ENCODE measurements around the gene FNBP1.
"Not testable (repeated sequence)": the region's sequence is repeated elsewhere in the genome, so short reads cannot be mapped to it uniquely, and the experiment has no call there.

Gene FNBP1

GRCh38 chr9:130043654-130044623 is 950 bp upstream of the FNBP1 start:
- DNase-seq = no peak

DNA sequence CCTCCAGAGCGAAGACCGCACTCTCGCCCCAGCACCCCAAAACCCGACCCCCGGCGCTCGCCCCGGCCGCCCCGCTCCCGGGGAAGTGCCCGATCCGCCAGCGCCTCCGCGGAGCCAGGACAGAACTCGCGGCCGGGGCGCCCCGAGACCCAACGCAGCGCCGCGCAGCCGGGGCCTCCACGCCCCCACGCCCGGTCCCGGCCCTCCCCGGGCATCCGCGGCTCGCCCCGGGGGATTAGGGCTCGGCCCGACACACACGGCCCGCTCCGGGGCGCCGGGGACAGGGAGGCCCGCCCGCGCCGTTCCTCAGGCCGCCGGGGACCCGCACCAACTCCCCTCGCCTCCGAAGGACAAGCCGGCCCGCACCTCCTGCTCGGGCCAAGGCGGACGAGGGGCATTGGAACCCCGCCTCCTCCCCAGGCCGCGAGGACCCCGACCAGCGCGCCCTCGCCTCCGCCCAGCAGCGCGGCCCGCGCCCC is 544 bp downstream of the FNBP1 start:
- no peak for DNase-seq

DNA sequence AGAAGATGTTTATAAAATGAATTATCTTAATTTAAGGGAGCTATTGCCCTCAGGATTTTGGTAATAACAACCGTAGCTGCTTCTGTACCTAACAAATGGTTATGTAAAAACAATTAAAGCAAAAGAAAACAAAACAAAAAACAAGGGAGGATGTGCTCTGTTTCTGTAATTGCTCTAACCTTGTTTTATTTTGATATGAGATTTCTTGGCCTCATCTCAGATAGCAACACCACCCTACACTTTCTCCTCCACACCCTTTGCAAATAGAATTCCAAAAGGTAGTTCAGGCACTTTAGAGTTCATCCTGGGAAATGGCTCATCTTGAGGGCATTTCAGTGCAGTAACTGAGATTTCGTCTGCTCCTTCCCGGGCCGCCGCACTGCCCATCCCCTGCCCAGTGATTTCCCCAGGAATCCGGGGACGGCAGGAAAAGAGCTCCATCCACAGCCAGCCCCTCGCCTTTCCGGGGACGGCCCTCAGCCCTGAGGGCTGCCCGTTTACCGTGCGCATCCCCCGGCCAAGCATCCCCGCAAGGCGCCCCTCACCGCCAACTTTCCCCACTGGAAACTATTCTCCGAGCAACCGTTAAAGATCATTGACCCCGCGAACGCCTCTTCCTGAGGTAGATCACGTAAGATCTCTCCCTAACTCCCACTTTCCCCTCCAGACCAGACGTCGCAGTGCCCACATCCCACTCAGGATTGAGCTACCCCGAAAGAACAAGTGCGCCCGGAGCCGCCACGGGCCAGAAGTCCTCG is 1.2 kb downstream of the FNBP1 start:
- no peak for DNase-seq

GRCh38 chr9:130040984-130041647 is 1.9 kb downstream of the FNBP1 start:
- DNase-seq = no peak

DNA sequence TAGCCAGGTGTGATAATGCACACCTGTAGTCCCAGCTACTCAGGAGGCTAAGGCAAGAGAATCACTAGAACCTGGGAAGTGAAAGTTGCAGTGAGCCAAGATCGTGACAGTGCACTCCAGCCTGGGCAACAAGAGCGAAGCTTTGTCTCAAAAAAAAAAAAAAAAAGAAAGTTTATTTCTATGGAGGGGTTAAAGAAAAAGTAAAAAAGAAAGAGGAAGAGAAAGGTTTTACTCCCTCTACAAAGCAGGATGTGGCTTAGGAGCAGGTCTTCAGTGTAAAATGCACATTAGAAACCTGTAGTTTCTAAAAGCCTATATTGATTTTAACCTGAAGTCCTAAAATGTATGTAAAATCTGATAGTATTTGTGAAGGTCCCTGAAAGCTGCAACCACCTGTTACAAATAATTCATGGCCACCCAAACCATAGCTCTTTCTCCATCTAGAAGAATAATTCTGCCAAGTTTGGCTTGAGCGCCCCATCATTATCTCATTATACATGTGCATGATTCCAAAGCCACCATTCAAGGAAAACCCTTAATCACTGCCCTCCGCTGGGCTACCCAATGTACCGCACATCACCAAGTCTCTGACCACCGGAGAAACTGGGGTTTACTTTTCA is 3.4 kb downstream of the FNBP1 start:
- DNase-seq = no peak

GRCh38 chr9:130036099-130036498 is 6.9 kb downstream of the FNBP1 start:
- DNase-seq = no peak

- DNase-seq = no peak
Observed at GRCh38 chr9:130034570-130034969, 8.4 kb downstream of the FNBP1 start.

DNA sequence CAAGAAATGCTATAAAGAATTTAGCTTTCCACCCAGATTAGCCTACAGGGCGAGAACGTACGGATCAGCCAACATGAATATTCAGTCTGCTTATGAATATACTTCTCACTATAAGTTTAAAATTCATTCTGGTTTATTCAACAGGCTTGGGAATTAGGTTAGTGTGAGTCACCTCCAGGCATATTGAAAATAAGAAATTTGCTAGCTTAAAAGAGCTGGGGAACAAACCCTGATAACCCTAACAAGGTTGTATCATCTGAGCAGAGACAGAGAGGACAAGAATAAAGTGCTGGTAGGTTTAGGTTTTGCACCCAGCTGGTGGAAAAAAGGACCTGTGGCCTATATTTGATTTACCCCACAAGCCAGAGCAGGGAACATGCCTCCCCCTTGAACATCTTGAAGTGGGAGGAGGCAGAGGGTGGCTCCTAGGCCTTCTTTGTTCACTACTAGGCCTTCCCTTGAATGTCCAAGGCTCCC is 12.3 kb downstream of the FNBP1 start:
- no peak for DNase-seq

DNA sequence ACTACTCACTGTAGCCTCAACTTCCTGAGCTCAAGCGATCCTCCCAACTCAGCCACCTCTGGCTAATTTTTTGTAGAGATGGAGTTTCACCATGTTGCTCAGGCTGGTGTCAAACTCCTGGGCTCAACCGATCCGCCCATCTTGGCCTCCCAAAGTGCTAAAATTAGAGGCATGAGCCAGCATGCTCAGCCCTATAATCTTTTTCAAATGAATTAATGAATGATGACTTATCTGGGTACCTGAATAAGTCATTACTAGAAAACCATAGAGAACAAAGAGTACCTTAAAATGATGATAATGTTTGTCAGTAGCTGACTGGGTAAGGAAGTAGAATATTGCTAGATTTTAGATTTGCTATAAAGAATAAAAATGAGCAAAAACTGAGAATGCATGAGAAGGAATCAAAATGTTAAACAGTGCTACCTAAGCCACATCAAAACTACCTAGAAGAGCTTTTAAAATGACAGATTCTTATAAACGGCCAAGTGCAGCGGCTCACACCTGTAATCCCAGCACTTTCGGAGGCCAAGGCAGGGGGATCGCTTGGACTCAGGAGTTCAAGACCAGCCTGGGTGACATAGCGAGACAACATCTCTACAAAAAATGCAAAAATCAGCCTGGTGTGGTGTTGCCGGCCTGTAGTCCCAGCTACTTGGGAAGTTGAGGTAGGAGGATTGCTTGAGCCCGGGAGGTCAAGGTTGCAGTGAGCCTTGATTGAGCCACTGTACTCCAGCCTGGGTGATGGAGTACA is 13.6 kb downstream of the FNBP1 start:
- DNase-seq = no peak

DNA sequence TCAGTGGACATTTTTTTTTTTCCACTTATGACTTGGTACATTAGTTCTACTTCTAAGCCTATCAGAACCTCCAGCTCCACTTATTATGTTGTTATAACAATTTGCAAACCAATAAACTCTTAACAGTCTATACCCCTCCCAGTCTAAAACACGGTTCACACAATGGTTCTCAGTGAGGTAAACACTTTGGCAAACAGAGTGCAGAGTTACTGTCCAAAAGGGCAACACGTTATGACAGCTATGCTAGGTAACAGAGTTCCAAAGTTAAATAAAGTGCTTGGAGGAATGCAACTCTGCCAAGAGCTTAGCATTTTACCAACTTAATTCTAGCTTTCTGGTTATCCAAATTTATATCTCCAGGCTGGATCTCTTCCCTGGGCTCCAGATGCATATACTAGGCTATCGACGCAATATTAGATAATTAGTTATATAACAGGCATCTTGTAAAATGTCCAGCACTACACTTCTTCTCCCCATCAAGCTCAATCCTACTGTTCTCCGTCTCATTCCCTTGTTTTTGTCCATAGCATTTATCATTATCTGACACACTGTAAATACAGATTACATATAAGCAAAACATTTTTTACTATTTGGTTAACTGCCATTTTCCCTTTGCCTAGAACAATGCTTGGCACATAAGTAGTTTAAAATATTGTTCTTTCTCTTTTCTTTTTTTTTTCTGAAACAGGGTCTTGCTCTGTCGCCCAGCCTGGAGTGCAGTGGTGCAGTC is 14.3 kb downstream of the FNBP1 start:
- DNase-seq = no peak

GRCh38 chr9:130027533-130028365 is 15.2 kb downstream of the FNBP1 start:
- no peak for DNase-seq

GRCh38 chr9:130026583-130027340 is 16.2 kb downstream of the FNBP1 start:
- DNase-seq = no peak

DNA sequence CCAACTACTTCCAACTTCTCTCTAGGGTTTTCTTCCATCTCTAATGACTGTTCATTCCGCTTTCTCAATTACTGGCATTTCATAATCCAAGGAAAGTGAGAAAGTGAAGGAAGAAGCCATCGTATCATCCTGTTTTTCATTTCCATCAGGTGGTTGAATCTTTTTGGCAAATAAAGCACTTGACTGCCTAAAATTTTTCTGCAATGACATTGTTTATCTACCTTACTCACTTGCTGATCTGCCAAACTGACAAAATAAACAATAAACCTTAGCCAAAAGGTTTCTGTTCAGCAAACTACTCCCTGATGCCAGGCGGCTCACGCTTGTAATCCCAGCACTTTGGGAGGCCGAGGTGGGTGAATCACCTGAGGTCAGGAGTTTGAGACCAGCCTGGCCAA is 18.4 kb downstream of the FNBP1 start:
- DNase-seq = no peak

- no peak for DNase-seq
Observed at GRCh38 chr9:130023994-130024596, 18.9 kb downstream of the FNBP1 start.

- DNase-seq = no peak
Observed at GRCh38 chr9:130023144-130023787, 19.7 kb downstream of the FNBP1 start.

DNA sequence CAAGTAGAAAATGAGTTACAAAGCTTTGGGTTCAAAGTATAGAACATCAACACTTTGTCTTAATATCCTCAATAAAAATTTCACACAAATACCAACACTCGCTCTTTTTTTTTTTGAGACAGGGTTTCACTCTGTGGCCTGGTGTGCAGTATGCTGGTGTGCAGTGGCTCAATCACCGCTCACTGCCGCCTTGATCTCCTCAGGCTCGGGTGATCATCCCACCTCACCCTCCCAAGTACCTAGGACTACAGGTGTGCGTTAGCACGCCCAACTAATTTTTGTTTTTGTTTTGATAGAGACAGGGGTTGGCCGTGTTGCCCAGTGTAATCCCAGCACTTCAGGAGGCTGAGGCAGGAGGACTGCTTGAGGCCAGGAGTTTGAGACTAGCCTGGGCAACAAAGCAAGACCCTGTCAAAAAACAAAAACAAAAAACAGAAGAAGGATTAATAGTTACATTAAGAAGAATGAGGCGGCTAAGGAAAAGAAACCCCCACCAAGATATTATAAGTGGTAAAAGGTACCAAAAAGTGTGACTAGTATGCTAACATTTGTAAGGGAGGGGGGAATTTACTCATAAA is 20.3 kb downstream of the FNBP1 start:
- no peak for DNase-seq

DNA sequence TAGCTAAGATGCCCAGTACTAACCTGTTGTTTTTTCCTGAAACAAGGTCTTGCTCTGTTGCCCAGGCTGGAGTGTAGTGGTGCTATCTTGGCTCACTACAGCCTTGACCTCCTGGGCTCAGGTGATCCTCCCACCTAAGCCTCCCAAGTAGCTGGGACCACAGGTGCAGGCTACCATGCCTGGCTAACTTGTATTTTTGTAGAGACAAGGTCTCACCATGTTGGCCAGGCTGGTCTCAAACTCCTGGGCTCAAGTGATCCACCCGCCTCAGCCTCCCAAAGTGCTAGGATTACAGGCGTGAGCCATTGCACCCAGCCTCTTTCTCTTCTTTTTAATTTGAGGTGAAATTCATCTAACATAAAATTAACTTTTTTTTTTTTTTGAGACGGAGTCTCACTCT is 21.1 kb downstream of the FNBP1 start:
- DNase-seq = not testable (repeated sequence)

DNA sequence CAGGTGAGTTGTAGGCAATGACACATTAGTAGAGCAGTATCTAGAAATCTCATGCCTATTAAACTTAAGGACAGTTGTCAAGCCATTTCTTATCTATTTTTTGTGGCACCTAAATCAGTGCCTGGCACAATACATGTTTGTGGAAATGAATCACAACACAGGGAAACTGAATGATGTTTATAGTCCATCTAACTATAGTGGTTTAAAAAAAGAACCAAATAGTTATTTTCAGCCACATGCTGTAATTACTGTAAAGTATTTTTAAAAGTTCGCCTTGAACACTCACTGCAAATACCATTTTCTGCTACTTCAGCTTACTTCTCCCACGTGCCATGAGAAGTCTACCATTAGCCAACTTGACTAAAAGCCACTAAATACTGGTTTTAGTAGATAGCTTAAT is 21.9 kb downstream of the FNBP1 start:
- no peak for DNase-seq
